Endodermal cell (in vitro differentiated cells): ENCODE data around the gene PSTPIP1. TPM values are rescaled to one million over a fixed set of nuclear protein-coding genes. Genes with fewer than 3 reads are reported as not detected.

ENCODE experiments used
- DNase-seq: peaks from one replicate; pipeline ENCODE4 v3.0.0-alpha.2; 2017
- H3K27ac ChIP-seq: 2 replicates; pipeline ENCODE4 v1.5.1; 2013; ENCODE audit warnings: mild to moderate bottlenecking, low read depth, low read length, moderate library complexity
- H3K27me3 ChIP-seq: 2 replicates; pipeline ENCODE4 v1.6.1; 2013; ENCODE audit warnings: mild to moderate bottlenecking, low read length, moderate library complexity; ENCODE audit not compliant: insufficient read depth, control insufficient read depth, poor library complexity, severe bottlenecking
- H3K36me3 ChIP-seq: 2 replicates; pipeline ENCODE4 v1.7.0; 2013; ENCODE audit warnings: mild to moderate bottlenecking, low read length, moderate library complexity; ENCODE audit not compliant: control insufficient read depth, insufficient read depth
- H3K4me1 ChIP-seq: one replicate; pipeline ENCODE4 v1.7.0; 2013; ENCODE audit warnings: low read length; ENCODE audit not compliant: control insufficient read depth, insufficient read depth
- H3K4me3 ChIP-seq: 2 replicates; pipeline ENCODE4 v1.5.1; 2013; ENCODE audit warnings: mild to moderate bottlenecking, low read length, moderate library complexity
- H3K9ac ChIP-seq: 2 replicates; pipeline ENCODE4 v1.6.1; 2013; ENCODE audit warnings: mild to moderate bottlenecking, low read length, moderate library complexity; ENCODE audit not compliant: poor library complexity, severe bottlenecking; ENCODE audit errors: extremely low read depth
- H3K9me3 ChIP-seq: 2 replicates; pipeline ENCODE4 v1.6.1; 2013; ENCODE audit warnings: mild to moderate bottlenecking, low read length, moderate library complexity; ENCODE audit not compliant: control insufficient read depth
- H3K27ac Mint-ChIP-seq: 2 replicates; pipeline ENCODE4 v1.8.0; 2020; ENCODE audit warnings: mixed read lengths
- H3K27me3 Mint-ChIP-seq: 2 replicates; pipeline ENCODE4 v1.8.0; 2021; ENCODE audit warnings: mild to moderate bottlenecking, mixed read lengths; ENCODE audit not compliant: insufficient read depth
- H3K36me3 Mint-ChIP-seq: 2 replicates; pipeline ENCODE4 v1.8.0; 2020; ENCODE audit warnings: low read depth, mixed read lengths
- H3K4me1 Mint-ChIP-seq: 2 replicates; pipeline ENCODE4 v1.8.0; 2020; ENCODE audit warnings: mixed read lengths
- H3K4me3 Mint-ChIP-seq: 2 replicates; pipeline ENCODE4 v1.8.0; 2020; ENCODE audit warnings: mild to moderate bottlenecking, moderate library complexity, mixed read lengths
- H3K9me3 Mint-ChIP-seq: 2 replicates; pipeline ENCODE4 v1.8.0; 2020; ENCODE audit warnings: mild to moderate bottlenecking, mixed read lengths
- WGBS, 2 experiments: methylation state at CpG; one replicate each; pipeline versions ENCODE4 v1.1.5 to v1.1.7; 2013; ENCODE audit warnings: missing lambda C conversion rate in 2 of 2, mixed read lengths in 1 of 2; ENCODE audit not compliant: insufficient coverage in 1 of 2, insufficient read length in 1 of 2; 5-methylcytosine and 5-hydroxymethylcytosine counted together
- total RNA-seq, 2 donors: library from RNA; stranded (reverse); fragmentation: NEBNext Ultra II Directional in 1 of 2; extraction: Animal tissue kit (Norgen Biotek cat#: 25700) in 1 of 2; gene quantifications; 2 replicates in 1 of 2; 3 replicates in 1 of 2; pipeline ENCODE4 v1.2.1, GENCODE V29; 2021
- TF ChIP-seq, protein P1 (sequence below): fragments of 200-600 bp; sonication (generic); conservative IDR thresholded peaks from 2 replicates; pipeline ENCODE4 v1.5.0; 2021; ENCODE audit warnings: antibody characterized with exemption, mild to moderate bottlenecking

The PSTPIP1 gene
- total RNA-seq, 2 donors from 2014 or later = 0.29 to 1.5 TPM

GRCh38 chr15:76973906-76974305, 21.0 kb upstream of the PSTPIP1 start:
- Mint-ChIP-seq H3K4me1 (peaks cover 9% of the 10 kb centered on the region), H3K9me3 (peaks cover 4% of the 10 kb centered on the region), H3K36me3 (no peaks in the 10 kb centered on the region), H3K27ac (peak overlapping the region; percentile 63), H3K27me3 (peaks cover 2% of the 10 kb centered on the region), H3K4me3 (peak overlapping the region; percentile 29)
- Histone ChIP-seq H3K9me3 (no peaks in the 10 kb centered on the region), H3K36me3 (no peaks in the 10 kb centered on the region), H3K4me1 (peaks cover 11% of the 10 kb centered on the region), H3K9ac (no peak overlapping the region), H3K27me3 (no peaks in the 10 kb centered on the region), H3K27ac (no peak overlapping the region), H3K4me3 (peak overlapping the region; percentile 54)
- TF ChIP-seq, protein P1, sequence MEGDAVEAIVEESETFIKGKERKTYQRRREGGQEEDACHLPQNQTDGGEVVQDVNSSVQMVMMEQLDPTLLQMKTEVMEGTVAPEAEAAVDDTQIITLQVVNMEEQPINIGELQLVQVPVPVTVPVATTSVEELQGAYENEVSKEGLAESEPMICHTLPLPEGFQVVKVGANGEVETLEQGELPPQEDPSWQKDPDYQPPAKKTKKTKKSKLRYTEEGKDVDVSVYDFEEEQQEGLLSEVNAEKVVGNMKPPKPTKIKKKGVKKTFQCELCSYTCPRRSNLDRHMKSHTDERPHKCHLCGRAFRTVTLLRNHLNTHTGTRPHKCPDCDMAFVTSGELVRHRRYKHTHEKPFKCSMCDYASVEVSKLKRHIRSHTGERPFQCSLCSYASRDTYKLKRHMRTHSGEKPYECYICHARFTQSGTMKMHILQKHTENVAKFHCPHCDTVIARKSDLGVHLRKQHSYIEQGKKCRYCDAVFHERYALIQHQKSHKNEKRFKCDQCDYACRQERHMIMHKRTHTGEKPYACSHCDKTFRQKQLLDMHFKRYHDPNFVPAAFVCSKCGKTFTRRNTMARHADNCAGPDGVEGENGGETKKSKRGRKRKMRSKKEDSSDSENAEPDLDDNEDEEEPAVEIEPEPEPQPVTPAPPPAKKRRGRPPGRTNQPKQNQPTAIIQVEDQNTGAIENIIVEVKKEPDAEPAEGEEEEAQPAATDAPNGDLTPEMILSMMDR = no peak
- whole genome bisulfite sequencing, 2 experiments = 90 to 98% methylated on average over 1 to 2 of the region's 2 CpGs
- no peak for DNase-seq

GRCh38 chr15:76974456-76975036, 20.4 kb upstream of the PSTPIP1 start:
- Mint-ChIP-seq H3K9me3 (peaks cover 4% of the 10 kb centered on the region), H3K4me1 (peaks cover 9% of the 10 kb centered on the region), H3K27me3 (peaks cover 2% of the 10 kb centered on the region), H3K4me3 (no peak overlapping the region), H3K36me3 (no peaks in the 10 kb centered on the region), H3K27ac (no peak overlapping the region)
- Histone ChIP-seq H3K4me3 (no peak overlapping the region), H3K4me1 (peaks cover 11% of the 10 kb centered on the region), H3K9ac (no peak overlapping the region), H3K27ac (no peak overlapping the region), H3K9me3 (no peaks in the 10 kb centered on the region), H3K27me3 (no peaks in the 10 kb centered on the region), H3K36me3 (no peaks in the 10 kb centered on the region)
- DNase-seq = peak; percentile 38
- WGBS, 2 experiments = 90 to 98% methylated on average over 4 of the region's 4 CpGs
- TF ChIP-seq, protein P1 = no peak

DNA sequence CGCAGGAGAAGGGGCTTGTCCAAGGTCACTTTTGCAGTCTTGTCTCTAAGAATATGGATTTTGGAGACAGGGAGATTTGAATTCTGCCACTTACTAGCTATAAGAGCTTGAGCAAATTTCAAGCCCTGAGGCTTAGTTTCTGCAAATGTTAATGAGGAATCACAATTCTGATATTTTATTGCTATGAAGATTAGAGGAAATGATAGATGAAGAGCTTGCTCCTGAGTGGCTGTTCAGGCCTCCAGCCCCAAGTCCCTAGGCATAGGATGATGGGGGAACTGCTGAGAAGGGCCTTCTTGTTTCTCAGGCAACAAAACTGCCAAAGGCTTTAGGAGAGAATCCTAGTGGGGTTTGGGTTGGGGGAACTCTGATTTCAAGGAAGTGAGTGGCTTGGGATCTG, 18.8 kb upstream of the PSTPIP1 start:
- Histone ChIP-seq H3K4me1 (peaks cover 11% of the 10 kb centered on the region), H3K9ac (no peak overlapping the region), H3K36me3 (no peaks in the 10 kb centered on the region), H3K27ac (no peak overlapping the region), H3K4me3 (no peak overlapping the region), H3K9me3 (no peaks in the 10 kb centered on the region), H3K27me3 (no peaks in the 10 kb centered on the region)
- no peak overlapping the region for H3K27ac Mint-ChIP-seq
- TF ChIP-seq, protein P1 = no peak
- H3K4me3 Mint-ChIP-seq = no peak overlapping the region
- WGBS, 2 experiments = 87 to 100% methylated on average over 1 of the region's 1 CpG
- H3K36me3 Mint-ChIP-seq = no peaks in the 10 kb centered on the region
- H3K27me3 Mint-ChIP-seq = peaks cover 2% of the 10 kb centered on the region
- H3K4me1 Mint-ChIP-seq = peaks cover 9% of the 10 kb centered on the region
- no peak for DNase-seq
- H3K9me3 Mint-ChIP-seq = peaks cover 4% of the 10 kb centered on the region
